Spleen (tissue), 7 donors: ENCODE results near the gene ITGA6.
"Not testable (repeated sequence)": the region's sequence is repeated elsewhere in the genome, so short reads cannot be mapped to it uniquely, and the experiment has no call there.

Experiments
- POLR2A ChIP-seq, 3 donors: fragments of 450-650 bp; IDR thresholded peaks; one replicate each; pipeline ENCODE4 v1.5.1; 2017; ENCODE audit warnings: antibody characterized with exemption in 3 of 3, mild to moderate bottlenecking in 1 of 3
- POLR2AphosphoS5 ChIP-seq, 3 donors: sonication (generic); formaldehyde crosslinking; IDR thresholded peaks; one replicate each; pipeline ENCODE4 v1.5.1; 2017; ENCODE audit warnings: antibody characterized with exemption in 3 of 3
- TF ChIP-seq, protein P1 (sequence below), 11 experiments: fragments of 200-600 bp in 7 of 11; fragments of 450-650 bp in 4 of 11; sonication (generic) in 4 of 11; IDR thresholded peaks in 8 of 11; conservative IDR thresholded peaks in 3 of 11; 1 replicate in 7 of 11; 2 replicates in 4 of 11; pipeline versions ENCODE4 v1.4.0 to v1.8.0; 2016 to 2021; ENCODE audit warnings: antibody characterized with exemption in 11 of 11, inconsistent platforms in 4 of 11, mild to moderate bottlenecking in 1 of 11
- donor health status: DM: no; HTN: no; CAD: no; lungs with moderate emphysema.
- donor health status: DM: no; HTN: no; CAD: no.
- donor health status: DM: no; HTN: no; CAD: no.

- TF ChIP-seq, protein P1, sequence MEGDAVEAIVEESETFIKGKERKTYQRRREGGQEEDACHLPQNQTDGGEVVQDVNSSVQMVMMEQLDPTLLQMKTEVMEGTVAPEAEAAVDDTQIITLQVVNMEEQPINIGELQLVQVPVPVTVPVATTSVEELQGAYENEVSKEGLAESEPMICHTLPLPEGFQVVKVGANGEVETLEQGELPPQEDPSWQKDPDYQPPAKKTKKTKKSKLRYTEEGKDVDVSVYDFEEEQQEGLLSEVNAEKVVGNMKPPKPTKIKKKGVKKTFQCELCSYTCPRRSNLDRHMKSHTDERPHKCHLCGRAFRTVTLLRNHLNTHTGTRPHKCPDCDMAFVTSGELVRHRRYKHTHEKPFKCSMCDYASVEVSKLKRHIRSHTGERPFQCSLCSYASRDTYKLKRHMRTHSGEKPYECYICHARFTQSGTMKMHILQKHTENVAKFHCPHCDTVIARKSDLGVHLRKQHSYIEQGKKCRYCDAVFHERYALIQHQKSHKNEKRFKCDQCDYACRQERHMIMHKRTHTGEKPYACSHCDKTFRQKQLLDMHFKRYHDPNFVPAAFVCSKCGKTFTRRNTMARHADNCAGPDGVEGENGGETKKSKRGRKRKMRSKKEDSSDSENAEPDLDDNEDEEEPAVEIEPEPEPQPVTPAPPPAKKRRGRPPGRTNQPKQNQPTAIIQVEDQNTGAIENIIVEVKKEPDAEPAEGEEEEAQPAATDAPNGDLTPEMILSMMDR (IDR thresholded peaks at IDR 0.05 in 8 of 11, conservative IDR thresholded peaks at IDR 0.05 in 3 of 11): not testable (repeated sequence)
- not testable (repeated sequence) for TF ChIP-seq POLR2A, POLR2AphosphoS5 (IDR thresholded peaks at IDR 0.05)
Measured at GRCh38 chr2:172532461-172532860, 105.1 kb downstream of the ITGA6 start.
